GM12873 (cell line): Measurements from ENCODE around the gene NEDD4L.

Source experiments
- CTCF ChIP-seq: IDR thresholded peaks from 2 replicates; pipeline ENCODE4 v1.5.1; 2012; ENCODE audit warnings: low read depth, mild to moderate bottlenecking, moderate library complexity, low read length, control low read depth; ENCODE audit not compliant: insufficient read depth; ENCODE audit errors: missing control alignments

Gene NEDD4L

GRCh38 chr18:58280191-58280590 is 236.2 kb downstream of the NEDD4L start:
- no peak for TF ChIP-seq CTCF

- TF ChIP-seq CTCF = no peak
Observed at GRCh38 chr18:58284699-58285448, 240.8 kb downstream of the NEDD4L start.

- no peak for TF ChIP-seq CTCF
Observed at GRCh38 chr18:58285449-58286130, 241.6 kb downstream of the NEDD4L start.

GRCh38 chr18:58286632-58287352 is 242.8 kb downstream of the NEDD4L start:
- TF ChIP-seq CTCF = no peak

- TF ChIP-seq CTCF = no peak
Observed at GRCh38 chr18:58287353-58288274, 243.6 kb downstream of the NEDD4L start.

- no peak for TF ChIP-seq CTCF
Observed at GRCh38 chr18:58288921-58289797, 245.1 kb downstream of the NEDD4L start.
